Parathyroid adenoma (tissue), 2 donors: ENCODE measurements around the gene PRKN.

Experiments
- H2AFZ ChIP-seq: fragments of 300-600 bp; sonication (generic); one replicate; pipeline ENCODE4 v1.7.0; 2017; ENCODE audit warnings: antibody characterized with exemption, mild to moderate bottlenecking
- H3K27ac ChIP-seq: fragments of 300-600 bp; sonication (generic); one replicate; pipeline ENCODE4 v1.7.0; 2017
- H3K27me3 ChIP-seq: fragments of 300-600 bp; sonication (generic); one replicate; pipeline ENCODE4 v1.7.0; 2017; ENCODE audit warnings: low read length; ENCODE audit not compliant: control insufficient read depth, insufficient read depth
- H3K36me3 ChIP-seq: fragments of 300-600 bp; sonication (generic); one replicate; pipeline ENCODE4 v1.7.0; 2017; ENCODE audit warnings: low read length; ENCODE audit not compliant: control insufficient read depth, insufficient read depth
- H3K4me1 ChIP-seq: fragments of 300-600 bp; sonication (generic); one replicate; pipeline ENCODE4 v1.7.0; 2017; ENCODE audit warnings: control low read depth
- H3K4me2 ChIP-seq: fragments of 300-600 bp; sonication (generic); one replicate; pipeline ENCODE4 v1.7.0; 2017; ENCODE audit warnings: low read length
- H3K4me3 ChIP-seq: fragments of 300-600 bp; sonication (generic); one replicate; pipeline ENCODE4 v1.7.0; 2017; ENCODE audit warnings: low read depth, low read length
- H3K79me2 ChIP-seq: fragments of 300-600 bp; sonication (generic); one replicate; pipeline ENCODE4 v1.7.0; 2017; ENCODE audit warnings: control low read depth
- H3K9ac ChIP-seq: fragments of 300-600 bp; sonication (generic); one replicate; pipeline ENCODE4 v1.7.0; 2017; ENCODE audit warnings: mild to moderate bottlenecking
- H3K9me3 ChIP-seq: fragments of 300-600 bp; sonication (generic); one replicate; pipeline ENCODE4 v1.7.0; 2017; ENCODE audit warnings: low read length; ENCODE audit not compliant: control insufficient read depth
- CTCF ChIP-seq: fragments of 300-600 bp; sonication (generic); IDR thresholded peaks from one replicate; pipeline ENCODE4 v1.7.0; 2017; ENCODE audit warnings: antibody characterized with exemption, mild to moderate bottlenecking
- donor health status: primary hyperparathyroidism.

PRKN gene

DNA sequence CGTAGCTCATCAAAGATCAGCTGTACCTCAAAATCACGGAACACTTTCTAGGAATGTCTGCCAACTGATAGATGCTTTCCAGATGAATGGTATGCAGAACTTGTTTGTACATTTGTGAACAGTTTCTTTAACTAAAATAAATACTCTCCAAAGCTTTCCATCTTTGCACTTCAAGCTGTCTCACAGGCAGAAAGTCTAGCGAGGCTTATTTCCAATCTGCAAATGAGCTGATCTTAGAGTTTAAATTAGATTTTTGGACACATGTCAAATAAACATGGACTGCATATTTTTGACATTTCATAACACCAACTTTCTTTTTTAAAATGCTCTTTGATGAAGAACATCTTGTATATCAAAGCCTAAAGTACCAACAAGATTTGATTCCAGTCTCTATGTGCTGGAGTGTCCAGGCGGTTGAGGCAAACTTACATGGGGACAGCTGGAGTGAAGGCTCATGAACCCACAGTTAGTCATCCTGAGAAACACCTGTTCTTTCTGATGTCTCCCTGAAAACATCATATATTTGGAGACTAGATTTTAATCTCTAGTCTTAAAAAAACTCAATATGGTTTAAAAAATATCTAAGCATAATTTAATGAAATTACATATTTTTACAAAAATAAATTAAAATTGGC lies 1185.1 kb downstream of the PRKN start:
- H3K27ac ChIP-seq, result no peak overlapping the region
- H3K4me2 ChIP-seq, result no peak overlapping the region
- no peaks in the 10 kb centered on the region for H3K27me3 ChIP-seq
- TF ChIP-seq CTCF, result no peak
- H3K79me2 ChIP-seq, result no peaks in the 10 kb centered on the region
- no peaks in the 10 kb centered on the region for H3K36me3 ChIP-seq
- H3K9me3 ChIP-seq, result no peaks in the 10 kb centered on the region
- H3K9ac ChIP-seq, result no peak overlapping the region
- H2AFZ ChIP-seq, result no peak overlapping the region
- H3K4me1 ChIP-seq, result no peaks in the 10 kb centered on the region
- no peak overlapping the region for H3K4me3 ChIP-seq

DNA sequence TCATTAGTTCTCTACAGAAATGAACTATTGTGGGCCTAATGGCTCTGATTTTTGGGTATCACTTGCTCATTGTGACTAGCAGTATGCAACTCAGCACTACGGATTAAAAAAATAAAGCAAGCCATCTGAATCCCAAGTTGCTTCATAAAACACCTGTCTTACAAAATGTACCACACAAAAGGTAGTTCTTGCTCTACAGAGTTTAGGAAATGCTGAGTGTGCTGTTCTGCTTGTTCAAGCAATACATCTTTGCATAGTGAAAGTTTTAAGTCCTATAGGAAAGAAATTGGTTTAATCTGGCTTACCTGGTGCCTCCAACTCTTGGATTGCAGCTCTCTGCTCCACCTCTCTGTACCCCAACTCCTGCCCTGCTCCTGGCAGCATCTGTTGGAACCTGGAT lies 1187.0 kb downstream of the PRKN start:
- Histone ChIP-seq H3K4me1 (no peaks in the 10 kb centered on the region), H2AFZ (no peak overlapping the region), H3K36me3 (no peaks in the 10 kb centered on the region), H3K9me3 (no peaks in the 10 kb centered on the region), H3K9ac (no peak overlapping the region), H3K27me3 (no peaks in the 10 kb centered on the region), H3K27ac (no peak overlapping the region), H3K79me2 (no peaks in the 10 kb centered on the region), H3K4me3 (no peak overlapping the region), H3K4me2 (no peak overlapping the region)
- TF ChIP-seq CTCF, result no peak

DNA sequence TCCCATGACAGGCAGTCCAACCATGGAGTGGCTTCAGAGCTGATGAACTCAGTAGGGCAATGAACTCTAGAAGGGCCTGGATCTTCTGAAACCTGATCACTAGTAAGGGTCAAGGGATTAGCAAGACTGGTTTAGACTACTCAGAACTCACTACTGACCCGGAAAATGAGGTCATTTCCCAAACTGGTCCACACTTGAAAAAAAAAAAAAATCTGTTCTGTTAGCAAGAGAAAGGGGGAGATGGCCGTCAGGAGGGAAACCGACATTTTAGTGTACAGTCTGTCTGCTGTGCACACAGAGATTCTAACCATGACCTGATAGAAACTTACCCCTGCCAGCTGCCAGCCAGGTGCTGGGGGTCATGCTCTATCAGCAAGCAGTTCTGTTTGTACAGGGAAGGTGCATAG lies 1191.3 kb downstream of the PRKN start:
- no peak for TF ChIP-seq CTCF
- Histone ChIP-seq H3K4me1 (no peaks in the 10 kb centered on the region), H3K36me3 (no peaks in the 10 kb centered on the region), H3K27me3 (no peaks in the 10 kb centered on the region), H2AFZ (no peak overlapping the region), H3K9ac (no peak overlapping the region), H3K27ac (no peak overlapping the region), H3K9me3 (no peaks in the 10 kb centered on the region), H3K4me3 (no peak overlapping the region), H3K79me2 (no peaks in the 10 kb centered on the region), H3K4me2 (no peak overlapping the region)

DNA sequence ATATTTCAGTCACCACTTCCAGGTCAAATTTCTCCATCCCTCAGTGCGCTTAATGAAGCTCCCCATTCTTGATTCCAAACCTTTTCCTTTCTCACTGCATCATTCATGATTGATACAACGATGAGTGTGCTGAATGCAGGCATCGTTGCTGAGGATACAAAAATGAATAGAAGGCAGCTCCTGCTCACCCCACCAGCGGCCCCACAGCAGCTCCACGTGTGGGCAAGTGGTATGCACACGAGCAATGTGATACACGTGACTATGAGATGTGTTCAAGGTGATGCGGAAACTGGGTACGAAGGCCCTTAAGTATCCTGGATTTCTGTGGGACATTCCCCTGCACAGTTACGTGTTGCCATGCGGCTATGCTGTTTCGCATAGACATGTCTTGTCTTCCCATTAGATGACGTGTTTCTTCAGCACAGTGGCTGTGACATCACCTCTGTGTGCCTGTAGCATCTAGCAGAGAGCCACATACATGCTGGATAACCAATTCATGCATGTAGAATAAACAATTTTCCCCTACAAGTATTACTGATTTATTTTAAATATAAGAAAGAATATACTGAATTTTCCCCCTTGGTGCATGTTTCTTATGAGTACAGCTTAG lies 1193.2 kb downstream of the PRKN start:
- TF ChIP-seq CTCF, result no peak
- Histone ChIP-seq H3K79me2 (no peaks in the 10 kb centered on the region), H3K4me3 (no peak overlapping the region), H3K4me1 (no peaks in the 10 kb centered on the region), H3K27me3 (no peaks in the 10 kb centered on the region), H3K27ac (no peak overlapping the region), H3K36me3 (no peaks in the 10 kb centered on the region), H3K9me3 (no peaks in the 10 kb centered on the region), H3K4me2 (no peak overlapping the region), H3K9ac (no peak overlapping the region), H2AFZ (no peak overlapping the region)

DNA sequence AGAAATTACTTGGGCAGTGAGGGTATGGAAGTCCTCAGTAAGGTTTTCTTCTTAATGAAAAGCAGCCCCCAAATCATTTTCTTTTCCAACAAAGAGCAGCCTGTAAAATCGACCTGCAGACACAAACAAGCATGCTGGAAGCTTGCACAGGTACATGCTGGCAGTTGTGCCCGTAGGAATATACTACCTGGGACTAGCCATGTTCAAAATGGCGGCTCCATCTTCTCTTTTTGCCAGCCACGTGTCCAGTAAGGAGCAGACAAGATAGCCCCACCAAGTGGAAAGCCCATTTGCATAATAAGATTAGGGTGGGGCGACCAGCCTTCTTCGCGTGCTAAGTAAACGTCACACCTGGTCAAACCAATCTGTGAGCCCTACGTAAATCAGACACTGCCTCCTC lies 1194.3 kb downstream of the PRKN start:
- H3K9ac ChIP-seq, result no peak overlapping the region
- no peak overlapping the region for H3K27ac ChIP-seq
- H2AFZ ChIP-seq, result no peak overlapping the region
- H3K4me1 ChIP-seq, result no peaks in the 10 kb centered on the region
- no peaks in the 10 kb centered on the region for H3K36me3 ChIP-seq
- H3K27me3 ChIP-seq, result no peaks in the 10 kb centered on the region
- no peak for TF ChIP-seq CTCF
- no peak overlapping the region for H3K4me3 ChIP-seq
- H3K79me2 ChIP-seq, result no peaks in the 10 kb centered on the region
- no peak overlapping the region for H3K4me2 ChIP-seq
- no peaks in the 10 kb centered on the region for H3K9me3 ChIP-seq
